Activated naive CD8-positive, alpha-beta T cell treated with anti-CD3 and anti-CD28 coated beads, Interleukin-2, amount 10 ng/mL, durations not matched to agents 7 days and 5 days (primary cell): ENCODE data around the gene ZNF358. TPM values are rescaled to one million over a fixed set of nuclear protein-coding genes. Genes with fewer than 3 reads are reported as not detected.

Source experiments
- ATAC-seq: fragments of 150-1000 bp; cut with Tn5 transposase; one replicate; pipeline ENCODE4 v1.10.0; 2021; ENCODE audit warnings: low read depth, moderate library complexity
- POLR2A ChIA-PET: fragments of 350-600 bp; sonication (Branson Sonifier 250); formaldehyde crosslinking; loops from one replicate; lab custom pipeline; 2021; ENCODE audit warnings: antibody characterized with exemption; lab: Charles Lee
- DNase-seq: peaks from one replicate; pipeline ENCODE4 v3.0.0; 2021
- H3K27ac Mint-ChIP-seq: one replicate; pipeline ENCODE4 v1.8.0; 2022; ENCODE audit warnings: mild to moderate bottlenecking, mixed read lengths
- H3K27me3 Mint-ChIP-seq: one replicate; pipeline ENCODE4 v1.8.0; 2022; ENCODE audit warnings: mild to moderate bottlenecking, moderate library complexity, mixed read lengths
- H3K36me3 Mint-ChIP-seq: one replicate; pipeline ENCODE4 v1.8.0; 2021; ENCODE audit warnings: mild to moderate bottlenecking, mixed read lengths
- H3K4me1 Mint-ChIP-seq: one replicate; pipeline ENCODE4 v1.8.0; 2021; ENCODE audit warnings: mixed read lengths
- H3K4me3 Mint-ChIP-seq: one replicate; pipeline ENCODE4 v1.8.0; 2022; ENCODE audit warnings: mild to moderate bottlenecking, moderate library complexity, mixed read lengths
- H3K9me3 Mint-ChIP-seq: one replicate; pipeline ENCODE4 v1.8.0; 2021; ENCODE audit warnings: mixed read lengths
- total RNA-seq, 2 experiments: library from RNA; stranded (reverse); gene quantifications; one replicate each; pipeline ENCODE4 v1.2.3, GENCODE V29; 2021

ZNF358 gene
- total RNA-seq, 2 experiments from 2014 or later = 12.6 to 13.1 TPM

DNA sequence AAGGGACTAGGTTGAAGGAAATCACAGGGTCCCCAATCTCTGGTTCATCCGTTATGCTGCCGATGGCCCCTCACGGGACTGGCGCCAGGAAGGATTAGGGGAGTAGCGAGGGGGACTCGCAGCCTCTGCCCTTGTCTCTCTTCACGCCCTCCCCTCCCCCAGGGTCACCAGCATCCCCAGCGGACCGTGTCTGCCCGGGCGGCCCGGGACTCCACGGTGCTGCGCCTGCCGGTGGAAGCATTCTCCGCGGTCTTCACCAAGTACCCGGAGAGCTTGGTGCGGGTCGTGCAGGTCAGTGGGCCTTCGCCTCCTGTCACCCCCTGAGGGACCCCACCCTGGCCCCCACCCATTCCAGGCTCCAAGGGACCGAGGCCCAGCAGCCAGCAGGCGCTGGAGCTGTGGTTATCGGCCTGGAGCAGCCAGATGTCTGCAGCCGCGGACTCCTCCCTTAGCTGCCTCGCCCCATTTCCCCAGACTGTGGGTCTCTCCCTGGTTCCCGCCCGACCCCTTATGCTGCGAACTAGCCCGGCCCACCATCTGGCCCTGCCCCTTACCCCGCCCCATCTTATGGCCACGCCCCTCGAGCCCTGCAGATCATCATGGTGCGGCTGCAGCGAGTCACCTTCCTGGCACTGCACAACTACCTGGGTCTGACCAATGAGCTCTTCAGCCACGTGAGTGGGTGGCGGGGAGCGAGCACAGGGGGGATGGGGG lies 25.0 kb downstream of the ZNF358 start:
- Mint-ChIP-seq H3K36me3 (peaks cover 31% of the 10 kb centered on the region), H3K27ac (no peak overlapping the region), H3K4me1 (peaks cover 32% of the 10 kb centered on the region), H3K27me3 (no peaks in the 10 kb centered on the region), H3K4me3 (no peak overlapping the region), H3K9me3 (no peaks in the 10 kb centered on the region)
- POLR2A ChIA-PET = no interaction called here
- DNase-seq (no peak), ATAC-seq (no peak)

DNA sequence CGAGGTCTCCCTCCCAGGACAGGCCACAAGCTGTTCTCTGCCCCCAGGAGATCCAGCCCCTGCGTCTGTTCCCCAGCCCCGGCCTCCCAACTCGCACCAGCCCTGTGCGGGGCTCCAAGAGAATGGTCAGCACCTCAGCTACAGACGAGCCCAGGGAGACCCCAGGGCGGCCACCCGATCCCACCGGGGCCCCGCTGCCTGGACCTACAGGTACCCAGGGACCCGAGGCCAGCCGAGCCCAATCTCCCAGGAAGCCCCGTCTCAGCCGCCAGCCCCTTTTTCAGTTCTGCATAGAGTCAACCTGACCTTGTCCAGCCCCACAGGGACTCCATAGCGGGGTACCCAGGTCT lies 25.5 kb downstream of the ZNF358 start:
- Mint-ChIP-seq H3K4me1 (peaks cover 32% of the 10 kb centered on the region), H3K4me3 (no peak overlapping the region), H3K9me3 (no peaks in the 10 kb centered on the region), H3K27ac (no peak overlapping the region), H3K36me3 (peaks cover 29% of the 10 kb centered on the region), H3K27me3 (no peaks in the 10 kb centered on the region)
- DNase-seq = no peak
- POLR2A ChIA-PET = no interaction called here
- ATAC-seq = no peak

DNA sequence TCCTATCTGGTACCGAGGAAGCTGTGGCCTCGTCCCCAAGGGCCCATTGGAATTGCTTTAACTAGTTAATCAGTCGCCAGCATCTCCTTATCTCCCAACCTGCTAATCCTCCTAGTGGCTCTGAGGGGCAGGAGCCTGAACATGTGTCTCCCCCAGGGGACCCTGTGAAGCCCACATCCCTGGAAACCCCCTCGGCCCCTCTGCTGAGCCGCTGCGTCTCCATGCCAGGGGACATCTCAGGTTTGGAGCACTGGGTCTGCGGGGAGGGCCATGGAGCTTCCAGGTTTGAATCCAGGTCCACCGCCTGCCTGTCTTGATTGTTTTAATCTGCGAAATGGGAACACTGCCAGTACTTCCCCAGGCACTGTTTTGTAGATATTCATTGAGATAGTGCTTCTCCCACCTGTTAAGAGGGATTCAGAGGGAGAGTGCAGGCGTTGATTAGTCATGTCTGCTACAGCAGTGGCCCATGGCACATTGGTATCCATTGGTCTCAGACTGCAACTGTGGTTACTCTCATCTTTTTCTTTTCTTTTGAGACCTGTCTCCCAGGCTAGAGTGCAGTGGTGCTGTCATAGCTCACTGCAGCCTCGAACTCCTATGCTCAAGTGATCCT lies 26.0 kb downstream of the ZNF358 start:
- POLR2A ChIA-PET = no interaction called here
- DNase-seq (no peak), ATAC-seq (no peak)
- Mint-ChIP-seq H3K27me3 (no peaks in the 10 kb centered on the region), H3K36me3 (peaks cover 28% of the 10 kb centered on the region), H3K9me3 (no peaks in the 10 kb centered on the region), H3K27ac (peak overlapping the region; percentile 51), H3K4me3 (no peak overlapping the region), H3K4me1 (peaks cover 30% of the 10 kb centered on the region)

DNA sequence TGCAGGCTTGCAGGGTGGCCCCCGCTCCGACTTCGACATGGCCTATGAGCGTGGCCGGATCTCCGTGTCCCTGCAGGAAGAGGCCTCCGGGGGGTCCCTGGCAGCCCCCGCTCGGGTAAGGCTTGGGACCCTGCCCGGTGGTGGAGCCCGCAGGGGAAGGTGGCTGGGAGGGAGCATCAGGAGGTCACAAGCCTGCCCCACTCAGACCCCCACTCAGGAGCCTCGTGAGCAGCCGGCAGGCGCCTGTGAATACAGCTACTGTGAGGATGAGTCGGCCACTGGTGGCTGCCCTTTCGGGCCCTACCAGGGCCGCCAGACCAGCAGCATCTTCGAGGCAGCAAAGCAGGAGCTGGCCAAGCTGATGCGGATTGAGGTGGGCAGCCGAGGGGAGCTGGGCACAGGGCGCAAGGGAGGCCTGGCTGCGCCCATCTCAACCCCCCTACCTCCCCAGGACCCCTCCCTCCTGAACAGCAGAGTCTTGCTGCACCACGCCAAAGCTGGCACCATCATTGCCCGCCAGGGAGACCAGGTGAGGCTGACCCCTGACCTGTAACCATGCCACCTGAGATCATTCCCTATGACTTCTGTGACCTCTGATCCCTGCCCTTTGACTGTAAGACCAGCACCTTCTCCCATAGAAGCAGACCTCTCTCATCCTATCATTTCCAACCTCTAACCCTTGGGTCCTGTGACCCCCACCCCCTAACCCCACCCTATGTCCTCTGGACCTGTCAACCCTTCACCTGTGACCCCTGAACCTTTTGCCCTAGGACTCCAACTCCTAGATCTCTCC lies 26.8 kb downstream of the ZNF358 start:
- ATAC-seq = no peak
- H3K27me3 Mint-ChIP-seq = no peaks in the 10 kb centered on the region
- H3K4me1 Mint-ChIP-seq = peaks cover 33% of the 10 kb centered on the region
- DNase-seq = no peak
- POLR2A ChIA-PET = no interaction called here
- H3K27ac Mint-ChIP-seq = peak overlapping the region; percentile 51
- H3K4me3 Mint-ChIP-seq = no peak overlapping the region
- H3K9me3 Mint-ChIP-seq = no peaks in the 10 kb centered on the region
- peaks cover 28% of the 10 kb centered on the region for H3K36me3 Mint-ChIP-seq

DNA sequence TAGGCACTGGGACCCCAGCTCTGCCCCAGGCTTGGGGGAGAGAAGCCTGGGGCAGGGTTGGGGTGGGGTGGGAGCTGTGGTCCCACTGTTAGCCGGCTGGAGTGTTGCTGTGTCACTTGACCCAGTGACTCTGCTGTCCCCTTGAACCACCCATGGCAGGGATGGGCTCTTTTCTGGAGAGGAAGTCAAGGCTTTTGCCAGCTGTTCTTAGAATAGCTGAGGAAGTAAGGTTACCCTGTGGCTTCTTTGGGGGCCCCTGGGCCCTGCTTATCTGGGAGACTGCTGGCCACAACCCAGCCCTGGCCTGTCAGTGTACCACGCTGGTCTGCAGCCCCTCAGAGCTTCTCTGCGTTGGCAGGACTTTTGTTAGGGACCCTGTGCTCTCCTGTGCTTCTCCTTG lies 28.7 kb downstream of the ZNF358 start:
- H3K36me3 Mint-ChIP-seq = peaks cover 23% of the 10 kb centered on the region
- H3K27me3 Mint-ChIP-seq = no peaks in the 10 kb centered on the region
- peak overlapping the region; percentile 95 for H3K27ac Mint-ChIP-seq

DNA sequence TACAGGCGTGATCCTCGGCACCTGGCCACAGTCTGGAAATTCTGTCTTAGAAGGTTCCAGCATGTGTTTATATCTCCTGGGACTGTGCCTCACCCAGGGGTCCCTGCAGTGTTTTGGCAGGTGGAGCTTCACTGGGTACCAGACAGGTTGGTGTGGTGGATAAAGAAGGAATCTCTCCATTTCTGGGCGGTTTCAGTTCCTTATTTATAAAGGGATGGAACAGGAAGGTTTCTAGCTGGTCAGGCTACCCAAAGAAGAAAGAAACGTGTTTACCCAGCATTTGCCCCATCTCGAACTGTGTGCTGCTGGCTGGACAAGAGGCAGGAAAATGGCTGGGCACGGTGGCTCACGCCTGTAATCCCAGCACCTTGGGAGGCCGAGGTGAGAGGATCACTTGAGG lies 29.4 kb downstream of the ZNF358 start:
- Mint-ChIP-seq H3K27ac (peak overlapping the region; percentile 95), H3K9me3 (no peaks in the 10 kb centered on the region)
- POLR2A ChIA-PET = interaction anchor here (1.1 to 3.2 kb wide), 4 partner anchors 10 to 85 kb away, joined by 3 to 28 read pairs (median 4); partner anchors contain the start of genes MCOLN1, PET100 and PNPLA6

More for the DNA sequence above, 28.7 kb downstream of the ZNF358 start:
- peak overlapping the region; percentile 77 for H3K4me3 Mint-ChIP-seq
- H3K4me1 Mint-ChIP-seq = peaks cover 35% of the 10 kb centered on the region
- H3K9me3 Mint-ChIP-seq = no peaks in the 10 kb centered on the region
- no peak for DNase-seq
- peak; percentile 68 for ATAC-seq
- POLR2A ChIA-PET = interaction anchor here (1.1 to 3.2 kb wide), 4 partner anchors 9 to 85 kb away, joined by 3 to 28 read pairs (median 4); partner anchors contain the start of genes MCOLN1, PET100 and PNPLA6

DNA sequence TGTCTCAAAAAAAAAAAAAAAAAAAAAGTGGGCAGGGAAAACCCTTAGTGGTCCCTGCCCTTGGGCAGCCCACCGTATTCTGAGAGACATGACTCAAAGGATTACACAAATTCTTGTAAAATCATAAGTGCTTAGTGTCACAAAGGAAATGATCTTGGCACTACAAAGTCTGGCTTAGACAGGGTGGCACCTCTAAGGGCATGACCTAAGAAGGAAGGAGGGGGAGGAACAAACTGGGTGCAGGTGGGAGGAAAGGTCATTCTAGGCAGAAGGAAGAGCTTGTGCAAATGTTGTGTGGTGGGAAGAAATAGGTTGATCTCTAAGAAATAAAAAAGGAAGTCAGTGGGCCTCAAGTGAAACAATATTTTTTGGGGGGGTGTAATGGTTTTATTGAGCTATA lies 30.0 kb downstream of the ZNF358 start:
- ATAC-seq = peak; percentile 27
- peak overlapping the region; percentile 63 for H3K4me3 Mint-ChIP-seq
- peaks cover 32% of the 10 kb centered on the region for H3K4me1 Mint-ChIP-seq
- no peak for DNase-seq
- POLR2A ChIA-PET = interaction anchor here (0.7 to 3.2 kb wide), 3 partner anchors 10 to 159 kb away, joined by 3 to 28 read pairs (median 4); partner anchors contain the start of gene PNPLA6
- no peaks in the 10 kb centered on the region for H3K27me3 Mint-ChIP-seq
- no peaks in the 10 kb centered on the region for H3K9me3 Mint-ChIP-seq
- peaks cover 26% of the 10 kb centered on the region for H3K36me3 Mint-ChIP-seq
- peak overlapping the region; percentile 76 for H3K27ac Mint-ChIP-seq

More for the DNA sequence above, 29.4 kb downstream of the ZNF358 start:
- ATAC-seq = no peak
- Mint-ChIP-seq H3K4me3 (peak overlapping the region; percentile 77), H3K36me3 (peaks cover 25% of the 10 kb centered on the region), H3K4me1 (peaks cover 33% of the 10 kb centered on the region), H3K27me3 (no peaks in the 10 kb centered on the region)
- DNase-seq = no peak

DNA sequence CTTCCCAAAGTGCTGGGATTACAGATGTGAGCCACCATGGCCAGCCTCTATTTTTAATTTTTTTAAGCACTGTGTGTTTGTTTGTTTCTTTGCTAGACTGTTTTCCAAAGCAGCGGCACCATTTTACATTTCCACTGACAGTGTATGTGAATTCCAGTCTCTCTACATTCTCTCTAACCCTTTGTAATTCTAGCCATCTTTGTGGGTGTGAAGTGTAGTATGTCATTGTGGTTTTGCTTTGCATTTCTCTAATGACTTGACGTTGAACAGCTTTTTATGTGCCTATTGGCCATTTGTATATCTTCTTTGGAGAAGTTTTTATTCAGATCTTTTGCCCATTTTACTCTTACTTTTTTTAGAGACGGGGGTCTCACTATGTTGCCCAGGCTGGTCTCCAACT lies 31.3 kb downstream of the ZNF358 start:
- ATAC-seq (no peak), DNase-seq (no peak)
- POLR2A ChIA-PET = no interaction called here
- Mint-ChIP-seq H3K27me3 (no peaks in the 10 kb centered on the region), H3K27ac (peak overlapping the region; percentile 64), H3K4me1 (peaks cover 40% of the 10 kb centered on the region), H3K9me3 (no peaks in the 10 kb centered on the region), H3K4me3 (peak overlapping the region; percentile 37), H3K36me3 (peaks cover 27% of the 10 kb centered on the region)

DNA sequence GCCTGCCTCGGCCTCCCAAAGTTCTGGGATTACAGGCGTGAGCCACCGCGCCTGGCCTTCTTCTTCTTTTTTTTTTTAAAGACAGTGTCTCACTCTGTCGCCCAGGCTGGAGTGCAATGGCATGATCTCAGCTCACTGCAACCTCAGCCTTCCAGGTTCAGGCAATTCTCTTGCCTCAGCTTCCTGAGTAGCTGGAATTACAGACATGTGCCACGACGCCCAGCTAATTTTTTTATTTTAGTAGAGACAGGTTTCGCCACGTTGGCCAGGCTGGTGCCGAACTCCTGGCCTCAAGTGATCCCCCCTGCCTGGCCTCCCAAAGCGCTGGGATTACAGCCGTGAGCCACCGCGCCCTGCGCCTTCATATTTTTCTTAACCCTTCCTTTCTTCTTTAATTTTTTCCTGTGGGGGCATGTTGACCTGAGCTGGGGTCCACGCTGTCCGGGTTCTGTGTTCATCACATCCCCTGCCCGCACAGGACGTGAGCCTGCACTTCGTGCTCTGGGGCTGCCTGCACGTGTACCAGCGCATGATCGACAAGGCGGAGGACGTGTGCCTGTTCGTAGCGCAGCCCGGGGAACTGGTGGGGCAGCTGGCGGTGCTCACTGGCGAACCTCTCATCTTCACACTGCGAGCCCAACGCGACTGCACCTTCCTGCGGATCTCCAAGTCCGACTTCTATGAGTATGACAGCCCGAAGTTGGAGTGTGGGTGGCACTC lies 33.7 kb downstream of the ZNF358 start:
- Mint-ChIP-seq H3K4me3 (no peak overlapping the region), H3K27ac (no peak overlapping the region), H3K27me3 (no peaks in the 10 kb centered on the region), H3K36me3 (peaks cover 26% of the 10 kb centered on the region), H3K9me3 (no peaks in the 10 kb centered on the region), H3K4me1 (peaks cover 37% of the 10 kb centered on the region)
- POLR2A ChIA-PET = interaction anchor here (0.7 kb wide), 1 partner anchor 341 kb away, joined by 3 read pairs; no protein-coding TSS in a partner anchor
- DNase-seq = no peak
- ATAC-seq = no peak

DNA sequence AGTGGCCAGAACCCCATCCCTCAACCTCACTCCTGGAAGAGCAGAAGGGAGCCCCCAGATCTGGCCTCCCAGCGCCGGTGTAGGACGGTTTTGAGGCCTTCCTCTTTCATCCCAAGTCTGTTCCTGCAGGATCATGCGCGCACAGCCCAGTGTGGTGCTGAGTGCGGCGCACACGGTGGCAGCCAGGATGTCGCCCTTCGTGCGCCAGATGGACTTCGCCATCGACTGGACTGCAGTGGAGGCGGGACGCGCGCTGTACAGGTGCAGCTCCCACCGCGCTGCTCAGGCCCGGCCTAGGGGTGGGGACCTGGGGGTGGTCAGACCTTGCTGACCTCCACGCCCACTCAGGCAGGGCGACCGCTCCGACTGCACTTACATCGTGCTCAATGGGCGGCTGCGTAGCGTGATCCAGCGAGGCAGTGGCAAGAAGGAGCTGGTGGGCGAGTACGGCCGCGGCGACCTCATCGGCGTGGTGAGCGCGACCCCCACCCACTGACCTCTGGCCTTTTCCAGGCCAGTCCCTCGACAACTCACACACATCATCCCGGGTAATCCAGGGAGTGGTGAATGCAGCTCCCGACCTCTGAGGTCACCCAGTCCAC lies 34.4 kb downstream of the ZNF358 start:
- peaks cover 32% of the 10 kb centered on the region for H3K4me1 Mint-ChIP-seq

DNA sequence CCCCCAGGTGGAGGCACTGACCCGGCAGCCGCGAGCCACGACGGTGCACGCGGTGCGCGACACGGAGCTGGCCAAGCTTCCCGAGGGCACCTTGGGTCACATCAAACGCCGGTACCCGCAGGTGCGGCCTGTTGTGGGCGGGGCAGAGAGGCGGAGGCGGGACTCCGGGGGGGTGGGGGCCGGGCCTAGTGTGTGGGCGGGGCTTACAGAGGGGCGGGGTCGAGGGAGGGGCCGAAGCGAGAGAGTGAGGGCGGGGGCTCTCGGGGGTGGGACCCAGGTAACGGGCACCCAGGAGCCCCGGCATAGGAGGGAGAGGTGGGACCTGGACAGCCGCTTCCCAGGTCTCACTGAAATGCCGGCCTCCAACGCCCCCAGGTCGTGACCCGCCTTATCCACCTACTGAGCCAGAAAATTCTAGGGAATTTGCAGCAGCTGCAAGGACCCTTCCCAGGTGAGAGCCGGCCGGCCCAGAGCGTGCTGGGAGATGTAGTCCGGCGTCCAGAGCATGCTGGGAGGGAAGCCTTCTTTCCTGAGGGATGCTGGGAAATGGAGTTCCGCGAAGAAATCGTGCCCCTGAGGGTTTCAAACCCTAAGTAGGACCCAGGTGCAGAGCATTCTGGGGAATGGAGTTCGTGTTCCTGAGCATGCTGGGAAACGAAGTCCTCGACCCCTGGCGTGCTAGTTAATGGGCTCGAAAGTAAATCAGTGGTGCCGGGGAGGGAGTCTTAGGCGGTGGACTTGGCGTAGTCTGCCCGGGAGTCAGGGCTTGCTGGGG lies 35.3 kb downstream of the ZNF358 start:
- ATAC-seq = peak; percentile 40
- Mint-ChIP-seq H3K4me3 (peak overlapping the region; percentile 8), H3K27me3 (no peaks in the 10 kb centered on the region), H3K9me3 (no peaks in the 10 kb centered on the region), H3K27ac (peak overlapping the region; percentile 62), H3K4me1 (peaks cover 26% of the 10 kb centered on the region), H3K36me3 (peaks cover 24% of the 10 kb centered on the region)
- POLR2A ChIA-PET = no interaction called here
- no peak for DNase-seq

More for the DNA sequence above, 34.4 kb downstream of the ZNF358 start:
- DNase-seq (no peak), ATAC-seq (no peak)
- H3K27me3 Mint-ChIP-seq = no peaks in the 10 kb centered on the region
- POLR2A ChIA-PET = no interaction called here
- peaks cover 26% of the 10 kb centered on the region for H3K36me3 Mint-ChIP-seq
- H3K27ac Mint-ChIP-seq = no peak overlapping the region
- H3K9me3 Mint-ChIP-seq = no peaks in the 10 kb centered on the region
- H3K4me3 Mint-ChIP-seq = no peak overlapping the region

DNA sequence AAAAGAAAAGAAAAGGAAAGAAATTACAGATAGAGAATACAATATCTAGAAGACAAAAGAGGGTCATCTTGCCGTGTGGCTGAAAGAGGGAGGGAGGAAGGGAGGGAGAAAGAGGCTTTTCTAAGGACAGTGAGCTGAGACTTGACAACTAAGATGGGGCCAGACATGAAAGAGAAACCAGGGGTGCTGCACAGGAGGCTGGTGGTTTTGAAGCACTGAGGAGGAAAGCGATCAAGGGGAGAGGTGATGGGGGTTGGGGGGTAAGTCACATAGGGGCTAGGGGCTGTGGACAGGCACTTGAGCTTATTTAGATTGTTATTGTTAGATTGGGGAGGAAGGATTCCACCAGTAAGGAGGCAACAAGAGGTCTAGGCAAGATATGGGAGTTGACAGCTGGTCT lies 36.9 kb downstream of the ZNF358 start:
- Mint-ChIP-seq H3K4me3 (peak overlapping the region; percentile 7), H3K4me1 (peaks cover 19% of the 10 kb centered on the region), H3K36me3 (peaks cover 32% of the 10 kb centered on the region), H3K27ac (peak overlapping the region; percentile 81), H3K9me3 (no peaks in the 10 kb centered on the region), H3K27me3 (no peaks in the 10 kb centered on the region)
- ATAC-seq (peak; percentile 65), DNase-seq (no peak)
- POLR2A ChIA-PET = interaction anchor here (0.8 to 2.1 kb wide), 4 partner anchors 16 to 77 kb away, joined by 3 to 7 read pairs (median 6); partner anchors contain the start of genes MCOLN1 and PET100
